ENCODE measurements around the gene FAXDC2. TPM values are rescaled to one million over a fixed set of nuclear protein-coding genes. Genes with fewer than 3 reads are reported as not detected.

Gene FAXDC2
- total RNA-seq, 4 donors from 2014 or later, result 27.6 to 32.1 (median 29.5) TPM

GRCh38 chr5:154830596-154830995 lies 19.8 kb downstream of the FAXDC2 start:
- intact Hi-C loops (cut with DNase I), result no loop called here
- Histone ChIP-seq H3K9me3 (no peaks in the 10 kb centered on the region), H3K27ac (replicated peaks in 1 of 4) (no peak overlapping the region), H3K36me3 (peaks cover 6 to 72% (median 42%) of the 10 kb centered on the region in 4 donors), H3K4me1 (peaks cover 11 to 15% (median 12%) of the 10 kb centered on the region in 4 donors), H3K4me3 (no peak overlapping the region), H3K27me3 (no peaks in the 10 kb centered on the region)
- DNase-seq (ENCODE audit: extremely low spot score), result no peak
- no peak for TF ChIP-seq POLR2A (IDR thresholded peaks at IDR 0.05; ENCODE audit: low read depth)
- no peak for TF ChIP-seq POLR2AphosphoS5 (IDR thresholded peaks at IDR 0.05)
- TF ChIP-seq CTCF (IDR thresholded peaks at IDR 0.05), result no peak
- WGBS, result 89% methylated on average over 4 of the region's 4 CpGs

- no peak for DNase-seq (ENCODE audit: extremely low spot score)
- intact Hi-C loops (cut with DNase I), result no loop called here
- H3K4me1 ChIP-seq, result peaks cover 7 to 11% (median 8%) of the 10 kb centered on the region in 4 donors
- no peak overlapping the region for H3K27ac ChIP-seq (replicated peaks in 1 of 4)
- H3K36me3 ChIP-seq, result peaks cover 6 to 72% (median 43%) of the 10 kb centered on the region in 4 donors
- WGBS, result 94% methylated on average over 7 of the region's 7 CpGs
- H3K9me3 ChIP-seq, result no peaks in the 10 kb centered on the region
- H3K27me3 ChIP-seq, result no peaks in the 10 kb centered on the region
- H3K4me3 ChIP-seq, result no peak overlapping the region
- TF ChIP-seq POLR2A (IDR thresholded peaks at IDR 0.05; ENCODE audit: low read depth), result no peak
These were observed 20.2 kb downstream of the FAXDC2 start for GRCh38 chr5:154830219-154830595.

- H3K4me1 ChIP-seq, result peaks cover 2 to 6% (median 3%) of the 10 kb centered on the region in 4 donors
- H3K9me3 ChIP-seq, result no peaks in the 10 kb centered on the region
- H3K36me3 ChIP-seq, result peaks cover 6 to 78% (median 45%) of the 10 kb centered on the region in 4 donors
- intact Hi-C loops (cut with DNase I), result no loop called here
- no peak overlapping the region for H3K4me3 ChIP-seq
- TF ChIP-seq EP300 (IDR thresholded peaks at IDR 0.05) (no peak), POLR2A (IDR thresholded peaks at IDR 0.05; ENCODE audit: low read depth) (no peak), CTCF (IDR thresholded peaks at IDR 0.05) (no peak), POLR2AphosphoS5 (IDR thresholded peaks at IDR 0.05) (no peak)
- no peak overlapping the region for H3K27ac ChIP-seq (replicated peaks in 1 of 4)
- DNase-seq (ENCODE audit: extremely low spot score), result no peak
- WGBS, result 81% methylated on average over 4 of the region's 4 CpGs
- no peaks in the 10 kb centered on the region for H3K27me3 ChIP-seq
These were observed 20.7 kb downstream of the FAXDC2 start for GRCh38 chr5:154829589-154830218.

GRCh38 chr5:154829181-154829588 lies 21.2 kb downstream of the FAXDC2 start:
- Histone ChIP-seq H3K27ac (replicated peaks in 1 of 4) (no peak overlapping the region), H3K36me3 (peaks cover 8 to 83% (median 49%) of the 10 kb centered on the region in 4 donors), H3K9me3 (no peaks in the 10 kb centered on the region), H3K27me3 (no peaks in the 10 kb centered on the region), H3K4me3 (no peak overlapping the region), H3K4me1 (peaks cover 0 to 1% (median 0%) of the 10 kb centered on the region in 4 donors)
- WGBS, result 92% methylated on average over 2 of the region's 2 CpGs
- DNase-seq (ENCODE audit: extremely low spot score), result no peak
- intact Hi-C loops (cut with DNase I), result no loop called here
- TF ChIP-seq CTCF (IDR thresholded peaks at IDR 0.05), result no peak
- no peak for TF ChIP-seq POLR2A (IDR thresholded peaks at IDR 0.05; ENCODE audit: low read depth)
- TF ChIP-seq EP300 (IDR thresholded peaks at IDR 0.05), result no peak
- TF ChIP-seq POLR2AphosphoS5 (IDR thresholded peaks at IDR 0.05), result no peak

GRCh38 chr5:154824070-154824469 lies 26.3 kb downstream of the FAXDC2 start:
- no peaks in the 10 kb centered on the region for H3K27me3 ChIP-seq
- no peak overlapping the region for H3K27ac ChIP-seq (replicated peaks in 1 of 4)
- H3K4me3 ChIP-seq, result no peak overlapping the region
- peaks cover 5 to 94% (median 73%) of the 10 kb centered on the region in 4 donors for H3K36me3 ChIP-seq
- intact Hi-C loops (cut with DNase I), result no loop called here
- no CpG with 5 or more reads among the region's 2 CpGs for WGBS
- H3K4me1 ChIP-seq, result peaks cover 0 to 4% (median 0%) of the 10 kb centered on the region in 4 donors
- H3K9me3 ChIP-seq, result no peaks in the 10 kb centered on the region
- no peak for DNase-seq (ENCODE audit: extremely low spot score)
- TF ChIP-seq EP300 (IDR thresholded peaks at IDR 0.05), result no peak
- TF ChIP-seq POLR2A (IDR thresholded peaks at IDR 0.05; ENCODE audit: low read depth), result no peak
- TF ChIP-seq POLR2AphosphoS5 (IDR thresholded peaks at IDR 0.05), result no peak
- TF ChIP-seq CTCF (IDR thresholded peaks at IDR 0.05), result no peak
